HEK293 (cell line): Measurements from ENCODE around the gene RNASE8.

Experiments
- BCL11A ChIP-seq: fragments of 450-650 bp; formaldehyde crosslinking; IDR thresholded peaks from 2 replicates; pipeline ENCODE4 v1.5.1; 2016; ENCODE audit warnings: low read depth, missing biosample characterization, missing genetic modification characterization
- BCL6B ChIP-seq: fragments of 450-650 bp; formaldehyde crosslinking; IDR thresholded peaks from 2 replicates; pipeline ENCODE4 v1.5.1; 2017; ENCODE audit warnings: missing biosample characterization, missing genetic modification characterization
- GLI4 ChIP-seq: fragments of 450-650 bp; formaldehyde crosslinking; IDR thresholded peaks from 2 replicates; pipeline ENCODE4 v1.5.1; 2016; ENCODE audit warnings: missing biosample characterization, missing genetic modification characterization
- HOXC10 ChIP-seq: sonication (generic); formaldehyde crosslinking; IDR thresholded peaks from 2 replicates; pipeline ENCODE4 v1.8.1; 2023; ENCODE audit warnings: mild to moderate bottlenecking, missing genetic modification reagents
- KLF9 ChIP-seq: fragments of 450-650 bp; formaldehyde crosslinking; IDR thresholded peaks from 2 replicates; pipeline ENCODE4 v1.5.1; 2016; ENCODE audit warnings: missing biosample characterization, missing genetic modification characterization, low read depth
- REST ChIP-seq: fragments of 450-650 bp; formaldehyde crosslinking; IDR thresholded peaks from 2 replicates; pipeline ENCODE4 v1.5.1; 2016; ENCODE audit warnings: missing biosample characterization, missing genetic modification characterization
- SCRT1 ChIP-seq: fragments of 450-650 bp; formaldehyde crosslinking; IDR thresholded peaks from 2 replicates; pipeline ENCODE4 v1.5.1; 2016; ENCODE audit warnings: missing biosample characterization, missing genetic modification characterization, borderline replicate concordance
- SCRT2 ChIP-seq: fragments of 450-650 bp; formaldehyde crosslinking; IDR thresholded peaks from 2 replicates; pipeline ENCODE4 v1.5.1; 2016; ENCODE audit warnings: missing biosample characterization, missing genetic modification characterization
- SP2 ChIP-seq: fragments of 450-650 bp; formaldehyde crosslinking; IDR thresholded peaks from 2 replicates; pipeline ENCODE4 v1.5.1; 2016; ENCODE audit warnings: missing biosample characterization, missing genetic modification characterization
- YY1 ChIP-seq: fragments of 450-650 bp; formaldehyde crosslinking; IDR thresholded peaks from 2 replicates; pipeline ENCODE4 v1.5.1; 2018; ENCODE audit warnings: missing biosample characterization, missing genetic modification characterization
- ZNF148 ChIP-seq: fragments of 450-650 bp; formaldehyde crosslinking; IDR thresholded peaks from 2 replicates; pipeline ENCODE4 v1.5.0; 2017; ENCODE audit warnings: missing biosample characterization, missing genetic modification characterization, borderline replicate concordance
- ZNF184 ChIP-seq: fragments of 450-650 bp; IDR thresholded peaks from 2 replicates; pipeline ENCODE4 v1.5.1; 2018; ENCODE audit warnings: missing biosample characterization, mild to moderate bottlenecking, missing genetic modification characterization
- ZNF23 ChIP-seq: fragments of 450-650 bp; formaldehyde crosslinking; IDR thresholded peaks from 2 replicates; pipeline ENCODE4 v1.5.1; 2016; ENCODE audit warnings: missing biosample characterization, missing genetic modification characterization, borderline replicate concordance
- ZNF248 ChIP-seq: fragments of 450-650 bp; formaldehyde crosslinking; IDR thresholded peaks from 2 replicates; pipeline ENCODE4 v1.5.1; 2017; ENCODE audit warnings: missing biosample characterization, missing genetic modification characterization
- ZNF362 ChIP-seq: fragments of 450-650 bp; formaldehyde crosslinking; IDR thresholded peaks from 2 replicates; pipeline ENCODE4 v1.5.1; 2016; ENCODE audit warnings: missing biosample characterization, missing genetic modification characterization
- ZNF398 ChIP-seq: fragments of 450-650 bp; formaldehyde crosslinking; IDR thresholded peaks from 2 replicates; pipeline ENCODE4 v1.5.1; 2017; ENCODE audit warnings: missing biosample characterization, missing genetic modification characterization
- ZNF416 ChIP-seq: fragments of 450-650 bp; formaldehyde crosslinking; IDR thresholded peaks from 2 replicates; pipeline ENCODE4 v1.5.1; 2016; ENCODE audit warnings: missing biosample characterization, missing genetic modification characterization
- ZNF423 ChIP-seq: fragments of 450-650 bp; formaldehyde crosslinking; IDR thresholded peaks from 2 replicates; pipeline ENCODE4 v1.5.1; 2016; ENCODE audit warnings: missing biosample characterization, missing genetic modification characterization
- ZNF433 ChIP-seq: fragments of 450-650 bp; formaldehyde crosslinking; IDR thresholded peaks from 2 replicates; pipeline ENCODE4 v1.5.1; 2016; ENCODE audit warnings: missing biosample characterization, missing genetic modification characterization, low read depth
- ZNF510 ChIP-seq: fragments of 450-650 bp; formaldehyde crosslinking; IDR thresholded peaks from 2 replicates; pipeline ENCODE4 v1.5.1; 2018; ENCODE audit warnings: mild to moderate bottlenecking, missing genetic modification characterization, missing biosample characterization; ENCODE audit not compliant: insufficient replicate concordance
- ZNF513 ChIP-seq: fragments of 450-650 bp; IDR thresholded peaks from 2 replicates; pipeline ENCODE4 v1.5.1; 2018; ENCODE audit warnings: missing biosample characterization, missing genetic modification characterization
- ZNF548 ChIP-seq: fragments of 450-650 bp; formaldehyde crosslinking; IDR thresholded peaks from 2 replicates; pipeline ENCODE4 v1.5.1; 2016; ENCODE audit warnings: missing biosample characterization, missing genetic modification characterization
- ZNF560 ChIP-seq: fragments of 450-650 bp; formaldehyde crosslinking; IDR thresholded peaks from 2 replicates; pipeline ENCODE4 v1.5.1; 2017; ENCODE audit warnings: missing biosample characterization, missing genetic modification characterization, borderline replicate concordance
- ZNF571 ChIP-seq: fragments of 450-650 bp; formaldehyde crosslinking; IDR thresholded peaks from 2 replicates; pipeline ENCODE4 v1.5.0; 2017; ENCODE audit warnings: missing biosample characterization, missing genetic modification characterization
- ZNF621 ChIP-seq: fragments of 450-650 bp; formaldehyde crosslinking; IDR thresholded peaks from 2 replicates; pipeline ENCODE4 v1.5.1; 2017; ENCODE audit warnings: missing biosample characterization, missing genetic modification characterization
- ZNF624 ChIP-seq: fragments of 450-650 bp; formaldehyde crosslinking; IDR thresholded peaks from 2 replicates; pipeline ENCODE4 v1.5.1; 2017; ENCODE audit warnings: missing biosample characterization, missing genetic modification characterization
- ZNF660 ChIP-seq: fragments of 450-650 bp; IDR thresholded peaks from 2 replicates; pipeline ENCODE4 v1.5.1; 2018; ENCODE audit warnings: missing biosample characterization, mild to moderate bottlenecking, missing genetic modification characterization
- ZNF677 ChIP-seq: fragments of 450-650 bp; IDR thresholded peaks from 2 replicates; pipeline ENCODE4 v1.5.0; 2018; ENCODE audit warnings: missing biosample characterization, mild to moderate bottlenecking, missing genetic modification characterization, moderate library complexity
- ZNF707 ChIP-seq: fragments of 450-650 bp; formaldehyde crosslinking; IDR thresholded peaks from 2 replicates; pipeline ENCODE4 v1.5.1; 2016; ENCODE audit warnings: missing biosample characterization, missing genetic modification characterization

The RNASE8 gene

GRCh38 chr14:21070610-21071224 lies 13.1 kb downstream of the RNASE8 start (continued):
- no peak for TF ChIP-seq ZNF148
- TF ChIP-seq BCL11A, result no peak
- TF ChIP-seq SP2 (tag by site-specific recombination), result peak; percentile 68
- no peak; the same call in 1 of the 2 replicates for TF ChIP-seq REST (tag by site-specific recombination)
- TF ChIP-seq ZNF513, result no peak
- TF ChIP-seq ZNF660 (tag by site-specific recombination), result no peak
- TF ChIP-seq ZNF510 (tag by site-specific recombination), result no peak
- no peak for TF ChIP-seq ZNF560
- TF ChIP-seq ZNF707 (tag by site-specific recombination), result no peak
- TF ChIP-seq ZNF423, result 0 out of 2 replicates have a peak, but pooled peaks have one; percentile 68
- TF ChIP-seq ZNF624, result no peak
- TF ChIP-seq ZNF362 (tag by site-specific recombination), result no peak
- TF ChIP-seq ZNF23 (tag by site-specific recombination), result no peak
- TF ChIP-seq KLF9, result no peak; the same call in 1 of the 2 replicates
- TF ChIP-seq ZNF677 (tag by site-specific recombination), result no peak
- no peak for TF ChIP-seq ZNF248 (tag by site-specific recombination)
- TF ChIP-seq GLI4 (tag by site-specific recombination), result no peak
- TF ChIP-seq HOXC10 (CRISPR knock-in tag), result no peak
- no peak for TF ChIP-seq SCRT2 (tag by site-specific recombination)
- TF ChIP-seq ZNF398 (tag by site-specific recombination), result peak; percentile 97
- TF ChIP-seq ZNF548 (tag by site-specific recombination), result no peak
- no peak for TF ChIP-seq ZNF184 (tag by site-specific recombination)
- no peak for TF ChIP-seq YY1 (tag by site-specific recombination)
- TF ChIP-seq ZNF416 (tag by site-specific recombination), result no peak
- no peak for TF ChIP-seq BCL6B (tag by site-specific recombination)
- TF ChIP-seq ZNF571, result no peak
- TF ChIP-seq ZNF433, result no peak
- TF ChIP-seq SCRT1 (tag by site-specific recombination), result no peak
- no peak for TF ChIP-seq ZNF621 (tag by site-specific recombination)
